Cardiac fibroblast (primary cell): ENCODE results near the gene CNGA4.
A peak's percentile ranks its signal among the peaks of the same experiment; 100 is the strongest.

Experiments used
- DNase-seq, 2 donors: peaks; one replicate each; pipeline versions ENCODE4 v3.0.0 to v3.0.0-alpha.2; 2010; ENCODE audit warnings: low read depth in 2 of 2
- H3K4me3 ChIP-seq, 2 donors: replicated peaks in 1 of 2; 1 replicate in 1 of 2; 2 replicates in 1 of 2; pipeline ENCODE4 v1.5.1; 2011; ENCODE audit warnings: low read depth in 2 of 2, low read length in 2 of 2, mild to moderate bottlenecking in 2 of 2, moderate library complexity in 1 of 2
- CTCF ChIP-seq: IDR thresholded peaks from one replicate; pipeline ENCODE4 v1.5.1; 2011; ENCODE audit warnings: low read depth, mild to moderate bottlenecking, low read length, inconsistent platforms

CNGA4 gene

GRCh38 chr11:6200975-6201374, 37.9 kb upstream of the CNGA4 start:
- DNase-seq: peak in 1 of 2 donors; percentile 40
- no peak overlapping the region for H3K4me3 ChIP-seq
- TF ChIP-seq CTCF: no peak

GRCh38 chr11:6201481-6201880, 37.4 kb upstream of the CNGA4 start:
- peak; percentile 13 to 15 for DNase-seq
- TF ChIP-seq CTCF: no peak
- H3K4me3 ChIP-seq: no peak overlapping the region

- no peak for TF ChIP-seq CTCF
- no peak overlapping the region for H3K4me3 ChIP-seq
- no peak for DNase-seq
Observed at GRCh38 chr11:6202041-6202440, 36.8 kb upstream of the CNGA4 start.

DNA sequence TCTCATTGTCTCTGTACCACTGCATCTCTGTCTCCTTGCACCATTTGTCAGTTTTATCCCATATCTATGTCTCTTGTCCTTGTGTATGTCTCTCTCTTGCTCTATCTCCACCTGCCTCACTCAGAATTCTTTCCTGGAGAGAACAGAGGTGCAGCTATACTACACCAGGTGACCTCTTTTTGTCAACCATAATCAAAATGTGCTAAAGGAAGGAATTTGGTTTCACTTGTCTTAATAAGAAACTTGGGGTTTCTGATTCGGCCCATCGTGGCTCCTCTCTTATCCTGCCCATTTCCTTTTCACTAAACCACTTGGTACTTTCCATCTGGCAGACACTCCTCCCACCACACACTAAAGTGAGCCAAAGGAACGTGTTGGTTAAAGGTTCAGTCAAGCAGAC, 35.6 kb upstream of the CNGA4 start:
- no peak for DNase-seq
- no peak overlapping the region for H3K4me3 ChIP-seq
- TF ChIP-seq CTCF: no peak

DNA sequence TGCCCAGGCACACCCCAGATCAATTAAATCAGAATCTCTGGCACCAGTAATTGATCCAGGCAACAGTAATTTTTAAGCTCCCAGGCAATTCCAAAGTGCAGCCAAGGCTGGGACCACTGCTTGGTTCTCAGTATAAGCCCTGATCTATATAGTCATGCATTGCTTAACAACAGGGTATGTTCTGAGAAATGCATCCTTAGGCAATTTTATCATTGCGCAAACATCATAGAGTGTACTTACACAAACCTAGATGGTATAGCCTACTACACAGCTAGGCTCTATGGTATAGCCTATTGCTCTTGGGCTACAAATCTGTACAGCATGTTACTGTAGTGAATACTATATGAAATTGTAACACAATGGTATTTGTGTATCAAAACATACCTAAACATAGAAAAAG, 34.2 kb upstream of the CNGA4 start:
- no peak for TF ChIP-seq CTCF
- DNase-seq: peak in 1 of 2 donors; percentile 21
- H3K4me3 ChIP-seq: no peak overlapping the region

DNA sequence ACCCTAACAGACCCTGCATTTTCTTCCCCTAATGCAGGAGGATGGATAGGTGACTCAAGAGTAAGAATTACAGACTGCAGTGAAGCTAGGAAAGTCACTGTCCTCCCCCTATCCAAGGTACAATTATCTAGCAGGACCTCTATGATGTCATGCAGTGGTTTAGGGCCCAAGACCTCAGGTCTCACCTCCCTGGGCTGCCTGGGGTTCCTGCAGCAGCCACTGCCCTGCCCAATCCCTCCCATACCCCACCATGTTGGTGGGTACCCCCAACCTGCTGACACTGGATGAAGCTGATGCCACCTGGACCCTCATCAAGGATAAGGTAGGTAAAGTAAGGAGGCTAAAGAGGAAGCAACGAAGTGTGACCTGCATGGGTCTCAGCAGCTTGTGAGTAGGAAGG, 33.5 kb upstream of the CNGA4 start, which contains the start of gene C11orf42:
Gene C11orf42 (plus strand): TSS at position 192 of the 400 bp plus-strand sequence. CDS start 59 bp downstream, at position 251.
- no peak for TF ChIP-seq CTCF
- H3K4me3 ChIP-seq: no peak within 1 kb of the TSS

DNA sequence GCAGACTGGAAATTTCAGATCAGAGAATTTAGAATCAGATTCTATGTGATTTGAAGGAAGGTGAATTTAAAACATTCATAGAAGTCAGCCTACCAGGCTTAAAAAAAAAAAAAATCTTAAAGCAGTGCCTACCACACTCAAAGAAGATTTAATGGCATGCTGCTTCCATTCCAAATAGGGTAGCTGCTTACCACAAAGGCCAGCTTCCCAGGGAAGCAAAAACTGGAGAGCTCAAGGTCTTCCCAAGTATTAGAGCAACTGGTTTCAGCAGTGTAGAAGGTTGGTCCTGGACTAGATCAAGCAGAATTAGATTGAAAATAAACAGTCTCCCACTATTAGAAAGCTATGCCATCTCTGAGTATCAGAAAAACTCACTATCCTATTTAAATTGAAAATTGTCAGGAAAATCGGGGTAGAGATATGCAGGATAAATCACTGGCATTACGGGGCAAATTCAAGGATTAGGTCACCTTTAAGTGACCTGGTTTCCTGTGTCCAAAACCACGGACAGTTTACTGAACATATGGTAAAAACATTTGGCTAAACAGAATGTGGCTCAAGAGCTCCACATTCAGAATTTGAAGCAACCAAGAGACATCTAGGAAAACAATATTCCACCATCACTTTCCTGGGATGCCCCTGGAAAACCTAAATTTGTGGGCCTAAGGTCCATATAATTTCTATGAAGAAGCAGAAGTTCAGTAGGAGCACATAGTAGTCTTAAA, 32.3 kb upstream of the CNGA4 start:
- TF ChIP-seq CTCF: no peak
- DNase-seq: no peak
- no peak overlapping the region for H3K4me3 ChIP-seq

More for the DNA sequence above, 33.5 kb upstream of the CNGA4 start, which contains the start of gene C11orf42:
- DNase-seq: no peak
